ENCODE data around the gene SPOPL.

SPOPL gene

DNA sequence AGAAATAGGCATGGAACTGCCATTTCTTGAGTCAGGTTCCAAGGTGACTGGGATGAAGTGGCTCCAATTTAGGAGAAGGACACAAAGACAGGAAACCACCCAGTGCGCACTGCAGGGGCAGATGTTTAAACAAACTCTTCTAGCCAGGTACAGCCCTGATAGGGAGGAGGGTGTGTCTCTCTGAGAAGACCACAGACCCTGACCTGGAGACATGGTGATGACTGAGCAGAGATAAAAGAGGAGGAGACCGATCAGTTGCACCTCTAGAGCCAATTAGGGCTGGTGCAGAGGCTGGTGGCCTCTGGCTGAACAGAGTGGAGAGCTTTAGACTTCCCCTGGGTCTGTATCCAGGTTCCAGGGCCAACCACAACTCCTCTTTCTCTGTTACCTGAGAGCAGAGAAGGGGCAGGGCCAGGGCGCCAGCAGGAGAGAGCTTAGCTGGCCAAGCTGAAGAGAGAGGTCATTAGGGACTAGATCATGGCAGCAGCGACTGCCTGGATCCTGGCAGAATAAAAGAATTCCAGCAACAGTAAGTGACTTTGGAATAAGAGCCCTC lies 5.4 kb upstream of the SPOPL start:
- no peak for DNase-seq (ENCODE audit: low read depth)
- TF ChIP-seq, protein P1, sequence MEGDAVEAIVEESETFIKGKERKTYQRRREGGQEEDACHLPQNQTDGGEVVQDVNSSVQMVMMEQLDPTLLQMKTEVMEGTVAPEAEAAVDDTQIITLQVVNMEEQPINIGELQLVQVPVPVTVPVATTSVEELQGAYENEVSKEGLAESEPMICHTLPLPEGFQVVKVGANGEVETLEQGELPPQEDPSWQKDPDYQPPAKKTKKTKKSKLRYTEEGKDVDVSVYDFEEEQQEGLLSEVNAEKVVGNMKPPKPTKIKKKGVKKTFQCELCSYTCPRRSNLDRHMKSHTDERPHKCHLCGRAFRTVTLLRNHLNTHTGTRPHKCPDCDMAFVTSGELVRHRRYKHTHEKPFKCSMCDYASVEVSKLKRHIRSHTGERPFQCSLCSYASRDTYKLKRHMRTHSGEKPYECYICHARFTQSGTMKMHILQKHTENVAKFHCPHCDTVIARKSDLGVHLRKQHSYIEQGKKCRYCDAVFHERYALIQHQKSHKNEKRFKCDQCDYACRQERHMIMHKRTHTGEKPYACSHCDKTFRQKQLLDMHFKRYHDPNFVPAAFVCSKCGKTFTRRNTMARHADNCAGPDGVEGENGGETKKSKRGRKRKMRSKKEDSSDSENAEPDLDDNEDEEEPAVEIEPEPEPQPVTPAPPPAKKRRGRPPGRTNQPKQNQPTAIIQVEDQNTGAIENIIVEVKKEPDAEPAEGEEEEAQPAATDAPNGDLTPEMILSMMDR (IDR thresholded peaks at IDR 0.05; ENCODE audit: low read depth, low read length), result no peak
- TF ChIP-seq MYC (IDR thresholded peaks at IDR 0.05; ENCODE audit: low read depth, low read length), result no peak
- no peak for TF ChIP-seq POLR2A (IDR thresholded peaks at IDR 0.05; ENCODE audit: extremely low read depth, insufficient read length)
- TF ChIP-seq, protein P2, sequence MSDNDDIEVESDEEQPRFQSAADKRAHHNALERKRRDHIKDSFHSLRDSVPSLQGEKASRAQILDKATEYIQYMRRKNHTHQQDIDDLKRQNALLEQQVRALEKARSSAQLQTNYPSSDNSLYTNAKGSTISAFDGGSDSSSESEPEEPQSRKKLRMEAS (IDR thresholded peaks at IDR 0.05; ENCODE audit: low read depth, low read length), result no peak
- H3K4me3 ChIP-seq (ENCODE audit: low read depth, low read length), result no peak overlapping the region

DNA sequence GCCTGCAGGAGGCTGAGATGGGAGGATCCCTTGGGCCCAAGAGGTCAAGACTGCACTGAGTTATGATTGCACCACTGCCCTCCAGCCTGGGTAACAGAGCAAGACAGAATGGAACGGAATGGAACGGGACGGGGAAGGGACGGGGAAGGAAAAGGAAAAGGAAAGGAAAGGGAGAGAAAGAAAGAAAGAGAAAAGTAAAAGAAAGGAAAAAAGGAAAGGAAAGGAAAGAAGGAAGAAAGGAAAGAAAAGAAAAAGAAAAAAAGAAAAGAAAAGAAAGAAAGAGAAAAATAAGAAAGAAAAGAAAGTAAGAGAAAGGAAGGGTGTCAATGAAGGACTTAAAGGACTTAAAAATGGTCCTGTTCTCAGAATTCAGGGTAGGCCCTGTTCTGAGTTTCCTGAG lies 4.3 kb upstream of the SPOPL start:
- H3K4me3 ChIP-seq (ENCODE audit: low read depth, low read length), result no peak overlapping the region
- TF ChIP-seq, protein P2 (IDR thresholded peaks at IDR 0.05; ENCODE audit: low read depth, low read length), result no peak
- TF ChIP-seq, protein P1 (IDR thresholded peaks at IDR 0.05; ENCODE audit: low read depth, low read length), result no peak
- no peak for TF ChIP-seq MYC (IDR thresholded peaks at IDR 0.05; ENCODE audit: low read depth, low read length)
- no peak for TF ChIP-seq POLR2A (IDR thresholded peaks at IDR 0.05; ENCODE audit: extremely low read depth, insufficient read length)
- DNase-seq (ENCODE audit: low read depth), result no peak

DNA sequence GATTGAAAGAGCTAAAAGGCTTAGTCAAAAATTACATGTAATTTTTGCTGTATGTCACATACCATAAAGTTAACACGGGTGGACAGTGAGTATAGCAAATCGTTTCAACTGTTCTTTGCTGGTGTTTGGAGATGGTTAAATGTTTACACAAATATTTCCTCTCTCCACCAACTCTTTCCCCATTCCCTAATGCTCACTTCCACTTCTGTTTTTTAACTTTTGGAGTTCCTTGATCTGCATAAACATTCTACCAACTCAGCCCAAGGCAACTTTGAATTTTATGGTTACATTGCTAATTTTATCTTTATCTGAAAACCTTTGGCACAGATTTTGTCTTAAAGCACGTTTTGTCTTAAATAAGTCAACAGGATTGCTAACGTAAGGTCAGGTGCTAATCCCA lies 1.9 kb upstream of the SPOPL start:
- TF ChIP-seq, protein P1 (IDR thresholded peaks at IDR 0.05; ENCODE audit: low read depth, low read length), result no peak
- no peak for TF ChIP-seq MYC (IDR thresholded peaks at IDR 0.05; ENCODE audit: low read depth, low read length)
- TF ChIP-seq POLR2A (IDR thresholded peaks at IDR 0.05; ENCODE audit: extremely low read depth, insufficient read length), result no peak
- TF ChIP-seq, protein P2 (IDR thresholded peaks at IDR 0.05; ENCODE audit: low read depth, low read length), result no peak
- no peak overlapping the region for H3K4me3 ChIP-seq (ENCODE audit: low read depth, low read length)
- no peak for DNase-seq (ENCODE audit: low read depth)

DNA sequence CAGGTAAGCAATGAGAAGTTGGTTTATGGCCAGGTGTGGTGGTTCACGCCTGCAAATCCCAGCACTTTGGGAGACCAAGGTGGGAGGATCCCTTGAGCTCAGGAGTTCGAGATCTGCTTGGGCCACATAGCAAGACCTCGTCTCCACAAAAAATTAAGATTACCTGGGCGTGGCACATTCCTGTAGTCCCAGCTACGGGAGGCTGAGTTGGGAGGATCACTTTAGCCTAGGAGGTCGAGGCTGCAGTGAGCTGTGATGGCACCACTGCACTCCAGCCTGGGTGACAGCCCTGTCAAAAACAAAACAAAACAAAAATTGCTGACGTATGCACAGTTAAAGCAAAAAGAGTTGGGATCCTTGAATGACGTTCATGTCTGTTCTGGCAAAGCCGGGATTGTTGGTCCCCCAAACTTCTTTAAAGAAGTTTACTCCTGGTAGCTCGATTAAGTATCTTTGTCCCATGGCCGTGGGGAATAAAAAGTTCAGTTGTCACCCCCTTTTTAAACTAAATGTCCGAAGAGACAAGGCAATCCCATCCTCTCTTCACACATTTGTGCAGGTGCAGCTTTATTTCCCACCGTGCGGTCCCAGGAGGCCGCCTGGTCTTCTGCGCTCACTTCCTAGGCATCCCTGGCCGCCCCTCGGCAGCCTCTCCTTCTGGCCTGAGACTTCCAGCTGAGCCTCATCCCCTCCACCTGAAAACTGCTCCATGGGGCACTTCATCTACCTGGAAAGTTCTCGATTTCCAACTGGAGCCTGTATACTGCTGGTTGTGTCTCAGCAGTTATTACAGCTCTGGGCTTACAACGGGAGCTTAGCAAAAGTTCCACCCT lies 762 bp upstream of the SPOPL start:
- TF ChIP-seq, protein P1 (IDR thresholded peaks at IDR 0.05; ENCODE audit: low read depth, low read length), result no peak
- TF ChIP-seq, protein P2 (IDR thresholded peaks at IDR 0.05; ENCODE audit: low read depth, low read length), result no peak
- TF ChIP-seq POLR2A (IDR thresholded peaks at IDR 0.05; ENCODE audit: extremely low read depth, insufficient read length), result no peak
- TF ChIP-seq MYC (IDR thresholded peaks at IDR 0.05; ENCODE audit: low read depth, low read length), result no peak
- peak overlapping the region; percentile 85 for H3K4me3 ChIP-seq (ENCODE audit: low read depth, low read length)
- no peak for DNase-seq (ENCODE audit: low read depth)

DNA sequence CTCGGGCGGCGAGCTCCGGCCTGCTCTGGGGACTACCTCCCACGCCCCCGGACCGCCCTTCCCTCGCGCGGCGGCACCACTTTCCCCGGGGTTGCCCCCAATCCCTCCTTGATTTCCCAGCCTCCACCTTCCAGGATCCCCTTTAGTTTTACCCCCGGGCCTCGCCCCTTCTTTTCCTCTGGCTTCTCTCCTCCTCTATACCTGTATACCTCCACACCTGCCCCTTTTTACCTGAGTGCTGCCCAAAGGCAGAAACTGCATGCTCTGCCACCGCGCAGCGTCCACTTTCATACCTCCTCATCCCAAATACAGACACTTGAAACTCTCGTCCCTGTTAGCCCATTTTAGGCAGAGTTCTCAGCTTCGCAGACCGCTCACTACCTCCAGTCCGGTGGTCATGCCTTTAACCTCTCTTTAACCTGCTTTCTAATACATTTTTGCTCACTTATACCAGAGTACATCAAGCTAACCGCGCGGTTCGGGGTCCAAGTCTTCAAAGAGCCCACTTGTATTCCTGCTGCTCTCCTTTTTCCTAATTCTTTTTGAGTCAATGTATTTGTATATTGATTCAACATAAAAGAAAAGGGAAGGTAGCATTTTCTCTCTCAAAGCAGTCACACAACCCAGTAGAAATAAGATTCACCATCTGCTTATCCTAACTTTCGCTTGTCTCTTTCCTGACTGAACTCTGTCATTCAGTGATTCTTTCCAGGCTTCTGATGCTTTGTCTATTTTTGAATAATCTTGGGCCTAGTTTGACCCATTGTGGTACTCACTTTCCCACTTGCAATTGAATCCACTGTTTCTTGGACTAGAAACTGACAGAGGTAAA lies 901 bp downstream of the SPOPL start:
- TF ChIP-seq, protein P1 (IDR thresholded peaks at IDR 0.05; ENCODE audit: low read depth, low read length), result no peak
- TF ChIP-seq POLR2A (IDR thresholded peaks at IDR 0.05; ENCODE audit: extremely low read depth, insufficient read length) (no peak), MYC (IDR thresholded peaks at IDR 0.05; ENCODE audit: low read depth, low read length) (no peak)
- peak; percentile 48 for DNase-seq (ENCODE audit: low read depth)
- peak overlapping the region; percentile 87 for H3K4me3 ChIP-seq (ENCODE audit: low read depth, low read length)
